HepG2 (cell line): ENCODE results near the gene PADI2. TPM values are rescaled to one million over a fixed set of nuclear protein-coding genes. Genes with fewer than 3 reads are reported as not detected.

Experiments used
- CCAR2 ChIP-seq: fragments of 200-400 bp; formaldehyde crosslinking; optimal IDR thresholded peaks from 2 replicates; pipeline ENCODE3; 2018; ENCODE audit warnings: low read depth, mild to moderate bottlenecking, low read length, moderate library complexity
- FOSL2 ChIP-seq: sonication (generic); formaldehyde crosslinking; IDR thresholded peaks from 2 replicates; pipeline ENCODE4 v1.4.0; 2020; ENCODE audit warnings: missing genetic modification reagents
- HOXA5 ChIP-seq: sonication (generic); formaldehyde crosslinking; IDR thresholded peaks from 2 replicates; pipeline ENCODE4 v1.4.0; 2020; ENCODE audit warnings: missing genetic modification reagents
- KMT2A ChIP-seq: sonication (generic); formaldehyde crosslinking; IDR thresholded peaks from 2 replicates; pipeline ENCODE4 v1.4.0; 2020; ENCODE audit warnings: missing genetic modification reagents
- LCORL ChIP-seq, 2 experiments: fragments of 450-650 bp in 1 of 2; sonication (generic) in 1 of 2; formaldehyde crosslinking in 1 of 2; IDR thresholded peaks; 2 replicates each; pipeline versions ENCODE4 v1.5.0 to v1.6.1; 2017 to 2020; ENCODE audit warnings: antibody characterized with exemption in 1 of 2, missing genetic modification reagents in 1 of 2
- MBD4 ChIP-seq: IDR thresholded peaks from 2 replicates; pipeline ENCODE4 v1.6.1; 2012; ENCODE audit warnings: low read length, inconsistent platforms, borderline replicate concordance
- NCOA2 ChIP-seq: sonication (generic); formaldehyde crosslinking; IDR thresholded peaks from 2 replicates; pipeline ENCODE4 v1.8.0; 2022; ENCODE audit warnings: inconsistent platforms
- RBM39 ChIP-seq: fragments of 200-400 bp; formaldehyde crosslinking; IDR thresholded peaks from one replicate; pipeline ENCODE4 v1.6.1; 2018; ENCODE audit warnings: antibody characterized with exemption, mild to moderate bottlenecking, low read depth, low read length; ENCODE audit not compliant: poor library complexity, severe bottlenecking
- REPIN1 ChIP-seq: sonication (generic); formaldehyde crosslinking; IDR thresholded peaks from 2 replicates; pipeline ENCODE4 v1.8.0; 2022; ENCODE audit warnings: missing genetic modification reagents, low read depth, mild to moderate bottlenecking, borderline replicate concordance
- TEAD2 ChIP-seq: sonication (generic); formaldehyde crosslinking; IDR thresholded peaks from 2 replicates; pipeline ENCODE4 v1.9.0; 2021; ENCODE audit warnings: missing genetic modification reagents
- ZNF746 ChIP-seq: sonication (generic); formaldehyde crosslinking; IDR thresholded peaks from 2 replicates; pipeline ENCODE4 v1.8.0; 2022; ENCODE audit warnings: mild to moderate bottlenecking, missing genetic modification reagents
- ZNF816 ChIP-seq: sonication (generic); formaldehyde crosslinking; IDR thresholded peaks from 2 replicates; pipeline ENCODE4 v1.8.0; 2022; ENCODE audit warnings: missing genetic modification reagents, mild to moderate bottlenecking, borderline replicate concordance
- polyA plus RNA-seq, 8 experiments: library from polyadenylated mRNA; depleted of rRNA in 3 of 8; stranded (reverse) in 7 of 8; unstranded in 1 of 8; fragments of >200 nt; fragmentation: Illumina TruSeq in 4 of 8; extraction: Trizol in 4 of 8; gene quantifications; 2 replicates each; pipeline versions ENCODE4 v1.2.1 to v1.2.3, GENCODE V29; 2011 to 2016; ENCODE audit warnings: low read depth in 4 of 8, missing spikeins in 1 of 8, mixed read lengths in 1 of 8; ENCODE audit not compliant: insufficient read depth in 1 of 8
- total RNA-seq, 5 experiments: library from RNA; depleted of rRNA; stranded (reverse); fragments of >200 nt; fragmentation: Illumina TruSeq; extraction: Trizol; gene quantifications; 2 replicates each; pipeline ENCODE4 v1.2.3, GENCODE V29; 2016; ENCODE audit warnings: low read depth in 1 of 5
- TF ChIP-seq, protein P1 (sequence below): sonication (generic); formaldehyde crosslinking; IDR thresholded peaks from 2 replicates; pipeline ENCODE4 v1.4.0; 2020; ENCODE audit warnings: missing genetic modification reagents, low read depth, mild to moderate bottlenecking, borderline replicate concordance
- TF ChIP-seq, protein P2 (sequence below): sonication (generic); formaldehyde crosslinking; conservative IDR thresholded peaks from 2 replicates; pipeline ENCODE4 v1.8.0; 2022; ENCODE audit warnings: low read depth, missing genetic modification reagents
- TF ChIP-seq, protein P3 (sequence below): IDR thresholded peaks from 2 replicates; pipeline ENCODE4 v1.4.0; 2020; ENCODE audit warnings: mild to moderate bottlenecking, missing genetic modification reagents
- TF ChIP-seq, protein P4 (sequence below): IDR thresholded peaks from 2 replicates; pipeline ENCODE4 v1.6.1; 2018; ENCODE audit warnings: missing genetic modification reagents, mild to moderate bottlenecking, missing compliant biosample characterization
- TF ChIP-seq, protein P5 (sequence below): sonication (generic); formaldehyde crosslinking; IDR thresholded peaks from 2 replicates; pipeline ENCODE4 v1.4.0; 2020; ENCODE audit warnings: missing genetic modification reagents, mild to moderate bottlenecking, borderline replicate concordance

PADI2 gene
- total and polyA plus RNA-seq, 2 of the 13 experiments (the other 11 are each of a cell fraction or from before 2014, with no cell fraction given): not detected

DNA sequence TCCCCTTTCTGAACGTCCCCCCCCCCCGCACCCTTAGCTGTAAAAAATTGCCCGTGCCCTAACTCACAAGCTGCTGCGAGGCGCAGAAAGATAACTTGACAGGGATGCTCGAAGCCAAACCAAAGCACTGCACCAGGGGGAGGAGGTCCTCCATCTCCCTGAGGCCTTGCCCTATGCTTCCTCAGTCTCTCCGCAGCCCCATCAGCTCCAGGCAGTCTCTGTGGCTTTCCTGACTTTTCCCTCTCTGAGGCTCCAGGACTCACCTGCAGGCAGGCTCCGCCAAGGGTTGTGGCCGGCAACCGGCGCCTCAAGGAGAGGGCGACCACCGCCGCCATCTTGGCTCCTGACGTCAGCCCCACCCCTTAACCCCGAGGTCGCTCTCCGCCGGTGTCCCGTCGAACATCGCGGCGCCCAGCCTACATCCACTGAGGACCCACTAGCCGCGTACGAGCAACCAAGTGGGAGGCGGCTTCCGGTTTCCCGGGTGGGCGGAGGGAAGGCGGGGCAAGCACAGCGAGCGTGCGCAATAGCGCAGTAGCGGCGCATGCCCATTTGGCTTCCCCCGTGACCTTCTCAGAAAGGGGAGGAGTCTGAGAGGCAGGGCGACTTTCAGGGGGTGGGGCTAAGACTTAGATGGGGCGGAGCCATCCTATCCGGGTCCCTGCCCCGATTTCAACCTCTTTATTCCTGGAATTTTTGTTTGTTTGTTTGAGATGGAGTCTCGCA, 65.4 kb downstream of the PADI2 start, which contains the start of gene SDHB (continued):
- TF ChIP-seq, protein P1, sequence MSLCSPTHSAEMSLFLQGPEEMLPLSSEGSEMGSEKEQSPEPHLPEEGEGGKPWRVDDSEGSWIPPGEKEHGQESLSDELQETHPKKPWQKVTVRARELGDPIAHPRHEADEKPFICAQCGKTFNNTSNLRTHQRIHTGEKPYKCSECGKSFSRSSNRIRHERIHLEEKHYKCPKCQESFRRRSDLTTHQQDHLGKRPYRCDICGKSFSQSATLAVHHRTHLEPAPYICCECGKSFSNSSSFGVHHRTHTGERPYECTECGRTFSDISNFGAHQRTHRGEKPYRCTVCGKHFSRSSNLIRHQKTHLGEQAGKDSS (CRISPR knock-in tag): no peak
- peak; percentile 39 for TF ChIP-seq RBM39
- peak; percentile 88 for TF ChIP-seq REPIN1 (CRISPR knock-in tag)
- peak; percentile 87 for TF ChIP-seq KMT2A (CRISPR knock-in tag)
- TF ChIP-seq, protein P2, sequence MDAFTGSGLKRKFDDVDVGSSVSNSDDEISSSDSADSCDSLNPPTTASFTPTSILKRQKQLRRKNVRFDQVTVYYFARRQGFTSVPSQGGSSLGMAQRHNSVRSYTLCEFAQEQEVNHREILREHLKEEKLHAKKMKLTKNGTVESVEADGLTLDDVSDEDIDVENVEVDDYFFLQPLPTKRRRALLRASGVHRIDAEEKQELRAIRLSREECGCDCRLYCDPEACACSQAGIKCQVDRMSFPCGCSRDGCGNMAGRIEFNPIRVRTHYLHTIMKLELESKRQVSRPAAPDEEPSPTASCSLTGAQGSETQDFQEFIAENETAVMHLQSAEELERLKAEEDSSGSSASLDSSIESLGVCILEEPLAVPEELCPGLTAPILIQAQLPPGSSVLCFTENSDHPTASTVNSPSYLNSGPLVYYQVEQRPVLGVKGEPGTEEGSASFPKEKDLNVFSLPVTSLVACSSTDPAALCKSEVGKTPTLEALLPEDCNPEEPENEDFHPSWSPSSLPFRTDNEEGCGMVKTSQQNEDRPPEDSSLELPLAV: no peak
- 0 out of 2 replicates have a peak, but pooled peaks have one; percentile 70 for TF ChIP-seq HOXA5 (CRISPR knock-in tag)
- TF ChIP-seq CCAR2: no peak
- TF ChIP-seq ZNF816 (CRISPR knock-in tag): no peak; the same call in 1 of the 2 replicates
- peak; percentile 40; the same call in 1 of the 2 replicates for TF ChIP-seq FOSL2 (CRISPR knock-in tag)
- TF ChIP-seq NCOA2 (CRISPR knock-in tag): no peak
- TF ChIP-seq, protein P3, sequence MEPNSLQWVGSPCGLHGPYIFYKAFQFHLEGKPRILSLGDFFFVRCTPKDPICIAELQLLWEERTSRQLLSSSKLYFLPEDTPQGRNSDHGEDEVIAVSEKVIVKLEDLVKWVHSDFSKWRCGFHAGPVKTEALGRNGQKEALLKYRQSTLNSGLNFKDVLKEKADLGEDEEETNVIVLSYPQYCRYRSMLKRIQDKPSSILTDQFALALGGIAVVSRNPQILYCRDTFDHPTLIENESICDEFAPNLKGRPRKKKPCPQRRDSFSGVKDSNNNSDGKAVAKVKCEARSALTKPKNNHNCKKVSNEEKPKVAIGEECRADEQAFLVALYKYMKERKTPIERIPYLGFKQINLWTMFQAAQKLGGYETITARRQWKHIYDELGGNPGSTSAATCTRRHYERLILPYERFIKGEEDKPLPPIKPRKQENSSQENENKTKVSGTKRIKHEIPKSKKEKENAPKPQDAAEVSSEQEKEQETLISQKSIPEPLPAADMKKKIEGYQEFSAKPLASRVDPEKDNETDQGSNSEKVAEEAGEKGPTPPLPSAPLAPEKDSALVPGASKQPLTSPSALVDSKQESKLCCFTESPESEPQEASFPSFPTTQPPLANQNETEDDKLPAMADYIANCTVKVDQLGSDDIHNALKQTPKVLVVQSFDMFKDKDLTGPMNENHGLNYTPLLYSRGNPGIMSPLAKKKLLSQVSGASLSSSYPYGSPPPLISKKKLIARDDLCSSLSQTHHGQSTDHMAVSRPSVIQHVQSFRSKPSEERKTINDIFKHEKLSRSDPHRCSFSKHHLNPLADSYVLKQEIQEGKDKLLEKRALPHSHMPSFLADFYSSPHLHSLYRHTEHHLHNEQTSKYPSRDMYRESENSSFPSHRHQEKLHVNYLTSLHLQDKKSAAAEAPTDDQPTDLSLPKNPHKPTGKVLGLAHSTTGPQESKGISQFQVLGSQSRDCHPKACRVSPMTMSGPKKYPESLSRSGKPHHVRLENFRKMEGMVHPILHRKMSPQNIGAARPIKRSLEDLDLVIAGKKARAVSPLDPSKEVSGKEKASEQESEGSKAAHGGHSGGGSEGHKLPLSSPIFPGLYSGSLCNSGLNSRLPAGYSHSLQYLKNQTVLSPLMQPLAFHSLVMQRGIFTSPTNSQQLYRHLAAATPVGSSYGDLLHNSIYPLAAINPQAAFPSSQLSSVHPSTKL (CRISPR knock-in tag): peak; percentile 38; the same call in 1 of the 2 replicates
- TF ChIP-seq, protein P4, sequence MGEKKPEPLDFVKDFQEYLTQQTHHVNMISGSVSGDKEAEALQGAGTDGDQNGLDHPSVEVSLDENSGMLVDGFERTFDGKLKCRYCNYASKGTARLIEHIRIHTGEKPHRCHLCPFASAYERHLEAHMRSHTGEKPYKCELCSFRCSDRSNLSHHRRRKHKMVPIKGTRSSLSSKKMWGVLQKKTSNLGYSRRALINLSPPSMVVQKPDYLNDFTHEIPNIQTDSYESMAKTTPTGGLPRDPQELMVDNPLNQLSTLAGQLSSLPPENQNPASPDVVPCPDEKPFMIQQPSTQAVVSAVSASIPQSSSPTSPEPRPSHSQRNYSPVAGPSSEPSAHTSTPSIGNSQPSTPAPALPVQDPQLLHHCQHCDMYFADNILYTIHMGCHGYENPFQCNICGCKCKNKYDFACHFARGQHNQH (CRISPR knock-in tag): peak; percentile 59; the same call in 1 of the 2 replicates
- TF ChIP-seq MBD4: no peak
- 0 out of 2 replicates have a peak, but pooled peaks have one; percentile 23 for TF ChIP-seq ZNF746 (CRISPR knock-in tag)
- TF ChIP-seq, protein P5, sequence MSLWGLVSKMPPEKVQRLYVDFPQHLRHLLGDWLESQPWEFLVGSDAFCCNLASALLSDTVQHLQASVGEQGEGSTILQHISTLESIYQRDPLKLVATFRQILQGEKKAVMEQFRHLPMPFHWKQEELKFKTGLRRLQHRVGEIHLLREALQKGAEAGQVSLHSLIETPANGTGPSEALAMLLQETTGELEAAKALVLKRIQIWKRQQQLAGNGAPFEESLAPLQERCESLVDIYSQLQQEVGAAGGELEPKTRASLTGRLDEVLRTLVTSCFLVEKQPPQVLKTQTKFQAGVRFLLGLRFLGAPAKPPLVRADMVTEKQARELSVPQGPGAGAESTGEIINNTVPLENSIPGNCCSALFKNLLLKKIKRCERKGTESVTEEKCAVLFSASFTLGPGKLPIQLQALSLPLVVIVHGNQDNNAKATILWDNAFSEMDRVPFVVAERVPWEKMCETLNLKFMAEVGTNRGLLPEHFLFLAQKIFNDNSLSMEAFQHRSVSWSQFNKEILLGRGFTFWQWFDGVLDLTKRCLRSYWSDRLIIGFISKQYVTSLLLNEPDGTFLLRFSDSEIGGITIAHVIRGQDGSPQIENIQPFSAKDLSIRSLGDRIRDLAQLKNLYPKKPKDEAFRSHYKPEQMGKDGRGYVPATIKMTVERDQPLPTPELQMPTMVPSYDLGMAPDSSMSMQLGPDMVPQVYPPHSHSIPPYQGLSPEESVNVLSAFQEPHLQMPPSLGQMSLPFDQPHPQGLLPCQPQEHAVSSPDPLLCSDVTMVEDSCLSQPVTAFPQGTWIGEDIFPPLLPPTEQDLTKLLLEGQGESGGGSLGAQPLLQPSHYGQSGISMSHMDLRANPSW (CRISPR knock-in tag): no peak
- no peak for TF ChIP-seq LCORL (IDR thresholded peaks at IDR 0.05)
- no peak; the same call in 1 of the 2 replicates for TF ChIP-seq LCORL (CRISPR knock-in tag; IDR thresholded peaks at IDR 0.05)
- no peak for TF ChIP-seq TEAD2
